Liver (tissue), 9 donors: ENCODE measurements around the gene C19orf44. TPM values are rescaled to one million over a fixed set of nuclear protein-coding genes. Genes with fewer than 3 reads are reported as not detected.
"Not testable (repeated sequence)": the region's sequence is repeated elsewhere in the genome, so short reads cannot be mapped to it uniquely, and the experiment has no call there.

Experiments used
- DNase-seq: peaks from one replicate; pipeline ENCODE4 v3.0.0-alpha.2; 2017; ENCODE audit warnings: low spot score
- H3K27ac ChIP-seq, 2 donors: one replicate each; pipeline ENCODE4 v1.7.0; 2013; ENCODE audit warnings: inconsistent platforms in 2 of 2, low read length in 2 of 2, control low read depth in 1 of 2, low read depth in 1 of 2, mild to moderate bottlenecking in 1 of 2
- H3K27me3 ChIP-seq, 4 donors: one replicate each; pipeline versions ENCODE4 v1.6.1 to v1.7.0; 2013; ENCODE audit warnings: low read length in 3 of 4, inconsistent platforms in 1 of 4, mild to moderate bottlenecking in 1 of 4, moderate library complexity in 1 of 4; ENCODE audit not compliant: control insufficient read depth in 4 of 4, insufficient read depth in 4 of 4
- H3K36me3 ChIP-seq, 4 donors: one replicate each; pipeline versions ENCODE4 v1.6.1 to v1.7.0; 2013; ENCODE audit warnings: low read length in 3 of 4, mild to moderate bottlenecking in 3 of 4, low read depth in 1 of 4, moderate library complexity in 1 of 4; ENCODE audit not compliant: control insufficient read depth in 4 of 4, insufficient read depth in 3 of 4
- H3K4me1 ChIP-seq, 4 donors: one replicate each; pipeline versions ENCODE4 v1.6.1 to v1.7.0; 2013; ENCODE audit warnings: low read length in 3 of 4, mild to moderate bottlenecking in 3 of 4, moderate library complexity in 1 of 4; ENCODE audit not compliant: control insufficient read depth in 4 of 4, insufficient read depth in 4 of 4
- H3K4me3 ChIP-seq, 3 donors: one replicate each; pipeline versions ENCODE4 v1.6.1 to v1.7.0; 2013; ENCODE audit warnings: low read length in 3 of 3, control low read depth in 1 of 3, low read depth in 1 of 3, mild to moderate bottlenecking in 1 of 3
- H3K9ac ChIP-seq, 2 donors: one replicate each; pipeline ENCODE4 v1.7.0; 2013; ENCODE audit warnings: low read length in 2 of 2, mild to moderate bottlenecking in 2 of 2, moderate library complexity in 2 of 2, control low read depth in 1 of 2, low read depth in 1 of 2
- H3K9me3 ChIP-seq, 4 donors: one replicate each; pipeline versions ENCODE4 v1.6.1 to v1.7.0; 2013; ENCODE audit warnings: low read length in 3 of 4; ENCODE audit not compliant: control insufficient read depth in 4 of 4
- CTCF ChIP-seq: fragments of 150-350 bp; IDR thresholded peaks from 2 replicates; pipeline ENCODE4 v1.5.1; 2017; ENCODE audit warnings: improper control_type of control experiment, low read depth, low read length; ENCODE audit not compliant: missing input control
- EGR1 ChIP-seq, 2 donors: IDR thresholded peaks; 2 replicates each; pipeline ENCODE4 v1.6.1; 2016 to 2018; ENCODE audit warnings: antibody characterized with exemption in 2 of 2, low read depth in 2 of 2
- FOXA1 ChIP-seq: IDR thresholded peaks from 2 replicates; pipeline ENCODE4 v1.6.1; 2016; ENCODE audit warnings: antibody characterized with exemption
- FOXA2 ChIP-seq: IDR thresholded peaks from 2 replicates; pipeline ENCODE4 v1.6.1; 2016; ENCODE audit warnings: antibody characterized with exemption
- GABPA ChIP-seq, 2 donors: IDR thresholded peaks in 1 of 2; conservative IDR thresholded peaks in 1 of 2; 2 replicates each; pipeline ENCODE4 v1.6.1; 2016; ENCODE audit warnings: antibody characterized with exemption in 2 of 2, mild to moderate bottlenecking in 1 of 2, moderate library complexity in 1 of 2
- HNF4A ChIP-seq, 2 donors: conservative IDR thresholded peaks; 2 replicates each; pipeline ENCODE4 v1.6.1; 2016; ENCODE audit warnings: antibody characterized with exemption in 2 of 2, mild to moderate bottlenecking in 2 of 2
- JUND ChIP-seq, 2 donors: IDR thresholded peaks; 2 replicates each; pipeline ENCODE4 v1.6.1; 2016; ENCODE audit warnings: antibody characterized with exemption in 2 of 2
- MAX ChIP-seq: IDR thresholded peaks from 2 replicates; pipeline ENCODE4 v1.6.1; 2016; ENCODE audit warnings: antibody characterized with exemption
- NR2F2 ChIP-seq: IDR thresholded peaks from 2 replicates; pipeline ENCODE4 v1.6.1; 2016; ENCODE audit warnings: antibody characterized with exemption
- RAD21 ChIP-seq, 2 donors: IDR thresholded peaks; 2 replicates each; pipeline ENCODE4 v1.6.1; 2016; ENCODE audit warnings: antibody characterized with exemption in 2 of 2, mild to moderate bottlenecking in 2 of 2
- REST ChIP-seq: IDR thresholded peaks from 2 replicates; pipeline ENCODE4 v1.6.1; 2016; ENCODE audit warnings: antibody characterized with exemption, mild to moderate bottlenecking
- SP1 ChIP-seq: IDR thresholded peaks from 2 replicates; pipeline ENCODE4 v1.6.1; 2018; ENCODE audit warnings: antibody characterized with exemption, mild to moderate bottlenecking
- TAF1 ChIP-seq: conservative IDR thresholded peaks from 2 replicates; pipeline ENCODE4 v1.6.1; 2016; ENCODE audit warnings: antibody characterized with exemption, mild to moderate bottlenecking
- ZBTB33 ChIP-seq: IDR thresholded peaks from 2 replicates; pipeline ENCODE4 v1.6.1; 2016; ENCODE audit warnings: antibody characterized with exemption
- WGBS: extraction: QIAGEN DNeasy Blood & Tissue Kit; methylation state at CpG from one replicate; pipeline ENCODE4 v1.1.7; 2013; 5-methylcytosine and 5-hydroxymethylcytosine counted together
- polyA plus RNA-seq, 2 donors: library from polyadenylated mRNA; stranded (reverse) in 1 of 2; unstranded in 1 of 2; fragments of 200-250 nt in 1 of 2; fragments of >200 nt in 1 of 2; fragmentation: Nextera tagmentation in 1 of 2; extraction: Ambion mirVana in 1 of 2; gene quantifications; one replicate each; pipeline versions ENCODE4 v1.2.1 to v1.2.3, GENCODE V29; 2013 to 2015
- total RNA-seq, 2 donors: library from RNA; depleted of rRNA; stranded (reverse); fragments of >200 nt; gene quantifications; one replicate each; pipeline ENCODE4 v1.2.3, GENCODE V29; 2014
- donor health status: healthy.
- donor health status: healthy.
- donor health status: healthy.
- donor health status: healthy.
- donor health status: healthy.

The C19orf44 gene
- total and polyA plus RNA-seq, 4 donors: 0.89 to 3.0 (median 1.3) TPM

- 95% methylated on average over 7 of the region's 7 CpGs for WGBS
- TF ChIP-seq EGR1 (IDR thresholded peaks at IDR 0.05; ENCODE audit: low read depth in 2 of 2): no peak
- TF ChIP-seq MAX: no peak
- TF ChIP-seq REST: no peak
- TF ChIP-seq CTCF: no peak
- no peak for TF ChIP-seq SP1
- no peak for TF ChIP-seq GABPA (IDR thresholded peaks at IDR 0.05 in 1 of 2, conservative IDR thresholded peaks at IDR 0.05 in 1 of 2)
- TF ChIP-seq FOXA1: no peak
- no peak for TF ChIP-seq NR2F2
- no peak for TF ChIP-seq ZBTB33
- TF ChIP-seq JUND (IDR thresholded peaks at IDR 0.05): no peak
- no peak for TF ChIP-seq RAD21 (IDR thresholded peaks at IDR 0.05)
- TF ChIP-seq FOXA2: no peak
- no peak for TF ChIP-seq HNF4A (conservative IDR thresholded peaks at IDR 0.05)
- TF ChIP-seq TAF1: no peak
Observed at GRCh38 chr19:16482745-16483144, 13.4 kb upstream of the C19orf44 start.

GRCh38 chr19:16486476-16486875, 9.7 kb upstream of the C19orf44 start:
- not testable (repeated sequence) for H3K9ac ChIP-seq, H3K9me3 ChIP-seq, H3K27ac ChIP-seq, H3K27me3 ChIP-seq, H3K36me3 ChIP-seq, H3K4me3 ChIP-seq, DNase-seq, H3K4me1 ChIP-seq
- 88% methylated on average over 4 of the region's 4 CpGs for WGBS

More at GRCh38 chr19:16482745-16483144, 13.4 kb upstream of the C19orf44 start:
- Histone ChIP-seq H3K4me3 (no peak overlapping the region), H3K4me1 (no peaks in the 10 kb centered on the region), H3K27ac (no peak overlapping the region), H3K9ac (no peak overlapping the region), H3K9me3 (no peaks in the 10 kb centered on the region), H3K27me3 (no peaks in the 10 kb centered on the region), H3K36me3 (no peaks in the 10 kb centered on the region)
- DNase-seq: no peak
